Measurements from ENCODE around the gene AOPEP.

The AOPEP gene

DNA sequence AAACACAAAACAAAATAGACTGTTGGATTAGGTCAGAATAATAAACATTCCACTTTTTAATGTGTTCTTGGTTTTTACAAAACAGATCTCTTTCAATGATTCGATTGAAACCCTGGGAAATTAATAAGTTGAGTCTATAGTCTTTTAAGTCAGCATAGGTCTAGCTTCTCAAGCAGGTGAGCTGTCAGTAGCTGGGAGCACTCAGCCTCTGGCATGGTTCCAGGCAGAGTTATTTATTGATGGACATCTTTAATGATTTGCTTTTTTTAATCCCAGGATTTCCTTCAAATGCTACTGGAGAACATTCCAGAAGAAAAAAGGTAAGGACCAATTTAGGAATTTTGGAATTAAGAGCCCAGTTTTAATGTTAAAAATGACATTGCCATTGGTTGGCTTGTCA is 241.0 kb downstream of the AOPEP start:
- FAIRE-seq: no peak
- DNase-seq (ENCODE audit: insufficient read length, low spot score): no peak
- no peak for TF ChIP-seq POU2F2 (IDR thresholded peaks at IDR 0.05; ENCODE audit: low read depth, low read length)
- no peak for TF ChIP-seq SPI1 (IDR thresholded peaks at IDR 0.05; ENCODE audit: low read depth, low read length)
- TF ChIP-seq POLR2A (IDR thresholded peaks at IDR 0.05; ENCODE audit: low read depth, low read length): no peak
- no peak for TF ChIP-seq PAX5 (IDR thresholded peaks at IDR 0.05; ENCODE audit: insufficient read depth, low read length, severe bottlenecking)
- no peak for TF ChIP-seq POLR2AphosphoS5 (IDR thresholded peaks at IDR 0.05; ENCODE audit: low read depth, low read length)
- TF ChIP-seq TAF1 (IDR thresholded peaks at IDR 0.05; ENCODE audit: low read depth, low read length): no peak

GRCh38 chr9:94971378-94972131 is 245.1 kb downstream of the AOPEP start:
- no peak for DNase-seq (ENCODE audit: insufficient read length, low spot score)

GRCh38 chr9:94973451-94973941 is 247.0 kb downstream of the AOPEP start:
- TF ChIP-seq TAF1 (IDR thresholded peaks at IDR 0.05; ENCODE audit: low read depth, low read length) (no peak), POU2F2 (IDR thresholded peaks at IDR 0.05; ENCODE audit: low read depth, low read length) (no peak), POLR2A (IDR thresholded peaks at IDR 0.05; ENCODE audit: low read depth, low read length) (no peak), POLR2AphosphoS5 (IDR thresholded peaks at IDR 0.05; ENCODE audit: low read depth, low read length) (no peak), PAX5 (IDR thresholded peaks at IDR 0.05; ENCODE audit: insufficient read depth, low read length, severe bottlenecking) (no peak), SPI1 (IDR thresholded peaks at IDR 0.05; ENCODE audit: low read depth, low read length) (no peak)
- FAIRE-seq: no peak
- DNase-seq (ENCODE audit: insufficient read length, low spot score): no peak

More at GRCh38 chr9:94971378-94972131, 245.1 kb downstream of the AOPEP start:
- TF ChIP-seq POLR2A (IDR thresholded peaks at IDR 0.05; ENCODE audit: low read depth, low read length) (no peak), SPI1 (IDR thresholded peaks at IDR 0.05; ENCODE audit: low read depth, low read length) (no peak), POU2F2 (IDR thresholded peaks at IDR 0.05; ENCODE audit: low read depth, low read length) (no peak), POLR2AphosphoS5 (IDR thresholded peaks at IDR 0.05; ENCODE audit: low read depth, low read length) (no peak), PAX5 (IDR thresholded peaks at IDR 0.05; ENCODE audit: insufficient read depth, low read length, severe bottlenecking) (no peak), TAF1 (IDR thresholded peaks at IDR 0.05; ENCODE audit: low read depth, low read length) (no peak)
- FAIRE-seq: no peak

- no peak for FAIRE-seq
- TF ChIP-seq PAX5 (IDR thresholded peaks at IDR 0.05; ENCODE audit: insufficient read depth, low read length, severe bottlenecking) (no peak), POU2F2 (IDR thresholded peaks at IDR 0.05; ENCODE audit: low read depth, low read length) (no peak), TAF1 (IDR thresholded peaks at IDR 0.05; ENCODE audit: low read depth, low read length) (no peak), POLR2AphosphoS5 (IDR thresholded peaks at IDR 0.05; ENCODE audit: low read depth, low read length) (no peak), POLR2A (IDR thresholded peaks at IDR 0.05; ENCODE audit: low read depth, low read length) (no peak), SPI1 (IDR thresholded peaks at IDR 0.05; ENCODE audit: low read depth, low read length) (no peak)
- no peak for DNase-seq (ENCODE audit: insufficient read length, low spot score)
These were observed 247.8 kb downstream of the AOPEP start for GRCh38 chr9:94974154-94974879.

DNA sequence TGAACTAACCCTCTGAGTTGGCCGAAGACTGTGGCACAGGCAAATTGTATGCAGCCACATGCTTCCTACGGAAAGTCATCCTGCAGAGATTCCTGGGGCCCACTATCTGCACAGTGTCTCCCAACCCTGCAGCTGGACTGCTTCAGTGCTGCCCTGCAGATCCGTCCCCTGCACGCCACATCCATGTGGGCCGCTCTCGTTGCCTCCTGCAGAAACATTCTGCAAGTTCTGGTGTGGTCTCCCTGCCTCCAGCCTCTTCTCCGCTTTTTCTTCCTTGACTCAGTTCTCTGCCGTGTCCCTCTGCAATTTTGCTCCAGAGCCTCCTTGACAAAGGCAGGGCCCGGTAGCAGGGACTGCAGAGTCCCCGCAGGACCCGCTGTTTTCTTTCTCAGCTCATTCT is 249.0 kb downstream of the AOPEP start:
- DNase-seq (ENCODE audit: insufficient read length, low spot score) (no peak), FAIRE-seq (no peak)
- TF ChIP-seq PAX5 (IDR thresholded peaks at IDR 0.05; ENCODE audit: insufficient read depth, low read length, severe bottlenecking): no peak
- no peak for TF ChIP-seq POLR2AphosphoS5 (IDR thresholded peaks at IDR 0.05; ENCODE audit: low read depth, low read length)
- TF ChIP-seq POLR2A (IDR thresholded peaks at IDR 0.05; ENCODE audit: low read depth, low read length): no peak
- no peak for TF ChIP-seq SPI1 (IDR thresholded peaks at IDR 0.05; ENCODE audit: low read depth, low read length)
- no peak for TF ChIP-seq TAF1 (IDR thresholded peaks at IDR 0.05; ENCODE audit: low read depth, low read length)
- TF ChIP-seq POU2F2 (IDR thresholded peaks at IDR 0.05; ENCODE audit: low read depth, low read length): no peak

DNA sequence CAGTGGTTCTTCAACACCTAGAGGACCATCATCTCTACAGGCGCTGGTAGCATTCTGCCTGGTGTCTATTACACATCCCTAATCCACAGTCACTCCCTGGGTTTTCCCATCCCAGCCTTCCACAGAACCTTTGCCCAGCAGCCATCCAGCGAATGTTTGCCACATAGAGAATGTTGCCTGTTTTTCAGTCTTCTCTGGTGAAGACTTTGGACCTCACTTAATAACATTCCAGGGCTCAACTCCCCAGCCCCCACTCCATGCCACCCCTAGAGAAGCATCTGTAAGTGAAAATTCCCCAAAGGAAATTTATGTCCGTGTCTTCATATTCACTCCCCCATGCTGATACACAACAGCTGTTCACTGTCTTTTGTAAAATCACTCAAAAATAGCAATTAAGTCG is 249.6 kb downstream of the AOPEP start:
- no peak for FAIRE-seq
- no peak for TF ChIP-seq POU2F2 (IDR thresholded peaks at IDR 0.05; ENCODE audit: low read depth, low read length)
- no peak for TF ChIP-seq PAX5 (IDR thresholded peaks at IDR 0.05; ENCODE audit: insufficient read depth, low read length, severe bottlenecking)
- TF ChIP-seq TAF1 (IDR thresholded peaks at IDR 0.05; ENCODE audit: low read depth, low read length): no peak
- TF ChIP-seq SPI1 (IDR thresholded peaks at IDR 0.05; ENCODE audit: low read depth, low read length): no peak
- no peak for TF ChIP-seq POLR2A (IDR thresholded peaks at IDR 0.05; ENCODE audit: low read depth, low read length)
- TF ChIP-seq POLR2AphosphoS5 (IDR thresholded peaks at IDR 0.05; ENCODE audit: low read depth, low read length): no peak
- no peak for DNase-seq (ENCODE audit: insufficient read length, low spot score)

- no peak for DNase-seq (ENCODE audit: insufficient read length, low spot score)
- no peak for FAIRE-seq
- TF ChIP-seq PAX5 (IDR thresholded peaks at IDR 0.05; ENCODE audit: insufficient read depth, low read length, severe bottlenecking) (no peak), SPI1 (IDR thresholded peaks at IDR 0.05; ENCODE audit: low read depth, low read length) (no peak), POLR2AphosphoS5 (IDR thresholded peaks at IDR 0.05; ENCODE audit: low read depth, low read length) (no peak), POU2F2 (IDR thresholded peaks at IDR 0.05; ENCODE audit: low read depth, low read length) (no peak), POLR2A (IDR thresholded peaks at IDR 0.05; ENCODE audit: low read depth, low read length) (no peak), TAF1 (IDR thresholded peaks at IDR 0.05; ENCODE audit: low read depth, low read length) (no peak)
These were observed 250.9 kb downstream of the AOPEP start for GRCh38 chr9:94977416-94977815.

GRCh38 chr9:94979904-94980507 is 253.5 kb downstream of the AOPEP start:
- FAIRE-seq (no peak), DNase-seq (ENCODE audit: insufficient read length, low spot score) (no peak)
- no peak for TF ChIP-seq PAX5 (IDR thresholded peaks at IDR 0.05; ENCODE audit: insufficient read depth, low read length, severe bottlenecking)
- TF ChIP-seq SPI1 (IDR thresholded peaks at IDR 0.05; ENCODE audit: low read depth, low read length): no peak
- no peak for TF ChIP-seq POLR2AphosphoS5 (IDR thresholded peaks at IDR 0.05; ENCODE audit: low read depth, low read length)
- TF ChIP-seq POU2F2 (IDR thresholded peaks at IDR 0.05; ENCODE audit: low read depth, low read length): no peak
- TF ChIP-seq TAF1 (IDR thresholded peaks at IDR 0.05; ENCODE audit: low read depth, low read length): no peak
- TF ChIP-seq POLR2A (IDR thresholded peaks at IDR 0.05; ENCODE audit: low read depth, low read length): no peak

All from GM12891 (cell line).